H1 (cell line): ENCODE data around the gene CDC42EP2. TPM values are rescaled to one million over a fixed set of nuclear protein-coding genes. Genes with fewer than 3 reads are reported as not detected.

Experiments used
- CTCF ChIA-PET: fragments of 300-600 bp; sonication (Branson Sonifier 250); formaldehyde crosslinking; loops from one replicate; lab custom pipeline; 2021; ENCODE audit not compliant: partially characterized antibody; lab: Charles Lee
- POLR2A ChIA-PET: fragments of 300-600 bp; sonication (Branson Sonifier 250); formaldehyde crosslinking; loops from one replicate; lab custom pipeline; 2021; ENCODE audit warnings: inconsistent platforms; ENCODE audit not compliant: partially characterized antibody; lab: Charles Lee
- DNase-seq, 2 experiments: peaks; one replicate each; pipeline versions ENCODE4 v3.0.0 to v3.0.0-alpha.2; 2010 to 2022; ENCODE audit warnings: low spot score in 2 of 2, low read depth in 1 of 2, mixed read lengths in 1 of 2
- FAIRE-seq: peaks from 2 replicates; lab custom pipeline; 2011; peaks lifted over from hg19 to GRCh38; lab: Jason Lieb, UNC
- H2AFZ ChIP-seq: 2 replicates; pipeline ENCODE4 v1.8.1; 2012; ENCODE audit warnings: low read length, inconsistent platforms
- H2AK5ac ChIP-seq: 2 replicates; pipeline ENCODE4 v1.6.1; 2013; ENCODE audit warnings: low read depth, low read length
- H2BK120ac ChIP-seq: replicated peaks from 2 replicates; pipeline ENCODE3; 2013; ENCODE audit warnings: low read depth, low read length, inconsistent platforms
- H2BK12ac ChIP-seq: 2 replicates; pipeline ENCODE4 v1.6.1; 2013; ENCODE audit warnings: low read depth, low read length
- H2BK15ac ChIP-seq: 2 replicates; pipeline ENCODE4 v1.6.1; 2013; ENCODE audit warnings: low read length
- H2BK20ac ChIP-seq: 2 replicates; pipeline ENCODE4 v1.6.1; 2013; ENCODE audit warnings: low read length
- H2BK5ac ChIP-seq: 2 replicates; pipeline ENCODE4 v1.6.1; 2013; ENCODE audit warnings: low read depth, low read length
- H3K14ac ChIP-seq: 2 replicates; pipeline ENCODE4 v1.6.1; 2013; ENCODE audit warnings: inconsistent platforms; ENCODE audit not compliant: insufficient read length
- H3K18ac ChIP-seq: 2 replicates; pipeline ENCODE4 v1.6.1; 2013; ENCODE audit warnings: low read length; ENCODE audit errors: extremely low read depth
- H3K23ac ChIP-seq: 2 replicates; pipeline ENCODE4 v1.6.1; 2013; ENCODE audit warnings: inconsistent platforms; ENCODE audit not compliant: insufficient read length
- H3K23me2 ChIP-seq: 2 replicates; pipeline ENCODE4 v1.6.1; 2013; ENCODE audit warnings: low read depth, low read length
- H3K27ac ChIP-seq: 2 replicates; pipeline ENCODE4 v1.6.1; 2011; ENCODE audit warnings: low read depth, low read length, inconsistent platforms
- H3K27me3 ChIP-seq, 4 experiments: replicated peaks in 1 of 4; 1 replicate in 1 of 4; 2 replicates in 3 of 4; pipeline versions ENCODE4 v1.6.1 to v1.8.1; 2011 to 2013; ENCODE audit warnings: low read length in 3 of 4, mild to moderate bottlenecking in 3 of 4, inconsistent platforms in 2 of 4, mixed read lengths in 2 of 4, moderate library complexity in 1 of 4; ENCODE audit not compliant: control insufficient read depth in 3 of 4, insufficient read depth in 3 of 4; ENCODE audit errors: extremely low read depth in 1 of 4
- H3K36me3 ChIP-seq, 4 experiments: 2 replicates each; pipeline versions ENCODE4 v1.6.1 to v1.8.1; 2011 to 2013; ENCODE audit warnings: mild to moderate bottlenecking in 4 of 4, low read length in 3 of 4, moderate library complexity in 2 of 4, control low read depth in 1 of 4, inconsistent platforms in 1 of 4; ENCODE audit not compliant: insufficient read depth in 4 of 4, control insufficient read depth in 2 of 4
- H3K4ac ChIP-seq: replicated peaks from 2 replicates; pipeline ENCODE3; 2013; ENCODE audit warnings: low read length, low read depth, mixed read lengths, inconsistent platforms; ENCODE audit not compliant: insufficient read length
- H3K4me1 ChIP-seq, 4 experiments: replicated peaks in 1 of 4; 1 replicate in 1 of 4; 2 replicates in 3 of 4; pipeline versions ENCODE4 v1.6.1 to v1.8.1; 2011 to 2013; ENCODE audit warnings: low read length in 3 of 4, inconsistent platforms in 2 of 4, mixed read lengths in 1 of 4; ENCODE audit not compliant: insufficient read depth in 4 of 4, control insufficient read depth in 3 of 4
- H3K4me2 ChIP-seq, 2 experiments: 2 replicates each; pipeline versions ENCODE4 v1.6.1 to v1.8.1; 2011 to 2013; ENCODE audit warnings: low read depth in 2 of 2, low read length in 2 of 2, control low read depth in 1 of 2, inconsistent platforms in 1 of 2, mild to moderate bottlenecking in 1 of 2; ENCODE audit not compliant: insufficient read depth in 1 of 2
- H3K4me3 ChIP-seq, 4 experiments: fragments of 200-600, 300-600 bp in 1 of 4; sonication (generic), shearing (Covaris generic), sonication (Bioruptor Twin) in 1 of 4; 2 replicates each; pipeline versions ENCODE4 v1.5.1 to v1.8.1; 2011 to 2016; ENCODE audit warnings: low read length in 4 of 4, low read depth in 3 of 4, control low read depth in 2 of 4, inconsistent platforms in 2 of 4, mild to moderate bottlenecking in 2 of 4, mixed read lengths in 1 of 4, moderate library complexity in 1 of 4; ENCODE audit not compliant: insufficient read depth in 2 of 4; ENCODE audit errors: extremely low read depth in 1 of 4
- H3K56ac ChIP-seq: replicated peaks from 2 replicates; pipeline ENCODE3; 2013; ENCODE audit warnings: low read depth, mild to moderate bottlenecking, mixed read lengths, low read length, inconsistent platforms; ENCODE audit not compliant: insufficient read length
- H3K79me1 ChIP-seq: 2 replicates; pipeline ENCODE4 v1.6.1; 2013; ENCODE audit warnings: low read depth, low read length, control low read depth
- H3K79me2 ChIP-seq, 2 experiments: 2 replicates each; pipeline versions ENCODE4 v1.6.1 to v1.8.1; 2012 to 2013; ENCODE audit warnings: low read length in 2 of 2, mild to moderate bottlenecking in 2 of 2, inconsistent platforms in 1 of 2; ENCODE audit not compliant: insufficient read depth in 2 of 2, control insufficient read depth in 1 of 2
- H3K9ac ChIP-seq, 4 experiments: replicated peaks in 1 of 4; 1 replicate in 1 of 4; 2 replicates in 3 of 4; pipeline versions ENCODE4 v1.6.1 to v1.8.1; 2011 to 2013; ENCODE audit warnings: low read depth in 3 of 4, low read length in 3 of 4, control low read depth in 2 of 4, mild to moderate bottlenecking in 2 of 4, moderate library complexity in 2 of 4, inconsistent platforms in 1 of 4; ENCODE audit errors: extremely low read depth in 1 of 4
- H3K9me3 ChIP-seq, 2 experiments: 2 replicates each; pipeline versions ENCODE4 v1.6.1 to v1.8.1; 2012 to 2013; ENCODE audit warnings: mild to moderate bottlenecking in 2 of 2, moderate library complexity in 2 of 2, control low read depth in 1 of 2, inconsistent platforms in 1 of 2, low read depth in 1 of 2, low read length in 1 of 2, mixed read lengths in 1 of 2; ENCODE audit not compliant: insufficient read depth in 2 of 2
- H4K20me1 ChIP-seq, 2 experiments: replicated peaks in 1 of 2; 2 replicates each; pipeline versions ENCODE3 to v1.8.1; 2011 to 2013; ENCODE audit warnings: inconsistent platforms in 2 of 2, low read length in 2 of 2, mild to moderate bottlenecking in 1 of 2; ENCODE audit not compliant: insufficient read depth in 2 of 2, control insufficient read depth in 1 of 2
- H4K5ac ChIP-seq: 2 replicates; pipeline ENCODE4 v1.6.1; 2013; ENCODE audit warnings: low read length, low read depth, mixed read lengths, inconsistent platforms; ENCODE audit not compliant: insufficient read length
- H4K8ac ChIP-seq: 2 replicates; pipeline ENCODE4 v1.8.0; 2013; ENCODE audit warnings: mild to moderate bottlenecking, moderate library complexity, low read length, inconsistent platforms; ENCODE audit not compliant: insufficient read depth; ENCODE audit errors: extremely low read depth
- H4K91ac ChIP-seq: replicated peaks from 2 replicates; pipeline ENCODE3; 2013; ENCODE audit warnings: low read length, mixed read lengths, inconsistent platforms; ENCODE audit not compliant: insufficient read length
- BACH1 ChIP-seq: IDR thresholded peaks from 2 replicates; pipeline ENCODE4 v1.6.1; 2012; ENCODE audit warnings: low read length, improper control_type of control experiment
- EGR1 ChIP-seq: IDR thresholded peaks from 2 replicates; pipeline ENCODE4 v1.6.1; 2011; ENCODE audit warnings: low read depth, low read length, borderline replicate concordance
- SIN3A ChIP-seq, 2 experiments: IDR thresholded peaks in 1 of 2; conservative IDR thresholded peaks in 1 of 2; 2 replicates each; pipeline ENCODE4 v1.6.1; 2011 to 2012; ENCODE audit warnings: low read length in 2 of 2, improper control_type of control experiment in 1 of 2, low read depth in 1 of 2, mild to moderate bottlenecking in 1 of 2
- SUZ12 ChIP-seq: fragments of 200-600 bp; sonication (generic); IDR thresholded peaks from 2 replicates; pipeline ENCODE4 v1.6.1; 2012; ENCODE audit warnings: mild to moderate bottlenecking, inconsistent platforms, low read length, moderate library complexity, mixed read lengths
- TCF12 ChIP-seq: IDR thresholded peaks from 2 replicates; pipeline ENCODE4 v1.6.1; 2011; ENCODE audit warnings: low read depth, mild to moderate bottlenecking, low read length
- WGBS, 2 experiments: shearing (Covaris generic) in 1 of 2; methylation state at CpG; one replicate each; pipeline versions ENCODE4 v1.1.6 to v1.1.7; 2013 to 2015; ENCODE audit warnings: low lambda C conversion rate in 2 of 2, mixed read lengths in 2 of 2, inconsistent platforms in 1 of 2, low coverage in 1 of 2, missing lambda C conversion rate in 1 of 2; ENCODE audit not compliant: insufficient replicate concordance in 2 of 2, insufficient coverage in 1 of 2, insufficient read length in 1 of 2; ENCODE audit errors: extremely low coverage in 1 of 2, missing lambda C conversion rate in 1 of 2; 5-methylcytosine and 5-hydroxymethylcytosine counted together
- polyA plus RNA-seq, 7 experiments: library from polyadenylated mRNA; depleted of rRNA in 3 of 7; stranded (reverse) in 5 of 7; unstranded in 2 of 7; fragments of >200 nt in 5 of 7; fragments of 200-250 nt in 2 of 7; gene quantifications; 1 replicate in 5 of 7; 2 replicates in 1 of 7; 4 replicates in 1 of 7; pipeline versions ENCODE4 v1.2.1 to v1.2.3, GENCODE V29; 2011 to 2013; ENCODE audit warnings: missing spikeins in 2 of 7, mixed read lengths in 2 of 7
- total RNA-seq: library from RNA; stranded (reverse); fragmentation: NEBNext Ultra II Directional; extraction: Animal tissue kit (Norgen Biotek cat#: 25700); gene quantifications from 2 replicates; pipeline ENCODE4 v1.2.1, GENCODE V29; 2021
- TF ChIP-seq, protein P1 (sequence below), 3 experiments: IDR thresholded peaks; 1 replicate in 2 of 3; 2 replicates in 1 of 3; pipeline versions ENCODE4 v1.5.1 to v1.6.1; 2011; ENCODE audit warnings: low read length in 3 of 3, mild to moderate bottlenecking in 3 of 3, inconsistent platforms in 2 of 3, low read depth in 1 of 3, moderate library complexity in 1 of 3; ENCODE audit not compliant: insufficient read depth in 1 of 3; ENCODE audit errors: control extremely low read depth in 1 of 3

The CDC42EP2 gene
- total and polyA plus RNA-seq, 2 of the 8 experiments (the other 6 are each of a cell fraction or from before 2014, with no cell fraction given), result 11.8 to 13.3 TPM

DNA sequence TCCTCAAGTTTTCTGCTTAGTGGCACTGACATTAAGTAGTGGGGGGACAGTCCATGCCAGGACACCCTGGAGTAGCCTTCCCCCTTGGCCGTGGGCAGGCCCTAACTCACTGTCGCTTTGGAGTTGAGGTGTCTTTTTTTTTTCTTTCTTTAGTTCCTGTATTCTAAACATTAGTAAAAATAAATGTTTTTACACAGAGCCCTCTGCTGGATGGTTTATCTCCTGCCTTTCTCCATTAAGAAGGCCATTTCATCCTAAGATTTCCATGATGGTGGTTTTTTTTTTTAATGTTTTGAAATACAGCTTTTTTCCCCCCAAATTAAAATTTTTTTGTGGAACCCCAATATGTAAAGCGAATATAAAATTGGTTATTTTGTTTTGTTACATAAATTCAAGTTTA lies 38.1 kb downstream of the CDC42EP2 start:
- POLR2A ChIA-PET, result interaction anchor here (0.9 to 3.9 kb wide), 7 partner anchors 10 to 218 kb away, joined by 3 to 20 read pairs (median 4); partner anchors contain the start of gene DPF2
- no peak for FAIRE-seq

More for the DNA sequence above, 38.1 kb downstream of the CDC42EP2 start:
- no peak overlapping the region for H2BK12ac ChIP-seq
- no peak overlapping the region for H3K56ac ChIP-seq
- no peak overlapping the region for H3K27ac ChIP-seq
- peaks cover 18 to 49% (median 31%) of the 10 kb centered on the region in 4 experiments for H3K36me3 ChIP-seq
- no peak overlapping the region for H2AK5ac ChIP-seq
- no peak overlapping the region for H3K4me3 ChIP-seq
- no peak overlapping the region for H3K14ac ChIP-seq
- peaks cover 2 to 8% of the 10 kb centered on the region in 2 experiments for H4K20me1 ChIP-seq
- no peak overlapping the region for H3K4me2 ChIP-seq
- peaks cover 7 to 26% (median 19%) of the 10 kb centered on the region in 4 experiments for H3K27me3 ChIP-seq
- no peak overlapping the region for H2BK5ac ChIP-seq
- DNase-seq, result no peak
- CTCF ChIA-PET, result interaction anchor here (0.6 to 6.3 kb wide), 15 partner anchors 8 to 188 kb away, joined by 3 to 27 read pairs (median 3); partner anchors contain the start of gene DPF2
- no peak overlapping the region for H3K9ac ChIP-seq
- peaks cover 0 to 10% (median 3%) of the 10 kb centered on the region in 4 experiments; a peak in 5 of 7 replicates for H3K4me1 ChIP-seq
- H3K23ac ChIP-seq, result no peak overlapping the region
- H4K8ac ChIP-seq, result no peak overlapping the region
- no peak overlapping the region for H2BK20ac ChIP-seq
- no peaks in the 10 kb centered on the region for H3K9me3 ChIP-seq
- no peaks in the 10 kb centered on the region for H3K79me1 ChIP-seq
- H3K4ac ChIP-seq, result no peak overlapping the region
- no peak overlapping the region for H4K91ac ChIP-seq
- H2AFZ ChIP-seq, result no peak overlapping the region
- WGBS, 2 experiments, result 84% methylated on average over 3 of the region's 3 CpGs; no CpG with 5 or more reads in 1 of the 2 experiments
- H2BK120ac ChIP-seq, result no peak overlapping the region
- no peak for TF ChIP-seq TCF12
- TF ChIP-seq SIN3A (conservative IDR thresholded peaks at IDR 0.05 in 1 of 2, IDR thresholded peaks at IDR 0.05 in 1 of 2; ENCODE audit: low read depth in 1 of 2, low read length in 2 of 2), result no peak
- TF ChIP-seq, protein P1, sequence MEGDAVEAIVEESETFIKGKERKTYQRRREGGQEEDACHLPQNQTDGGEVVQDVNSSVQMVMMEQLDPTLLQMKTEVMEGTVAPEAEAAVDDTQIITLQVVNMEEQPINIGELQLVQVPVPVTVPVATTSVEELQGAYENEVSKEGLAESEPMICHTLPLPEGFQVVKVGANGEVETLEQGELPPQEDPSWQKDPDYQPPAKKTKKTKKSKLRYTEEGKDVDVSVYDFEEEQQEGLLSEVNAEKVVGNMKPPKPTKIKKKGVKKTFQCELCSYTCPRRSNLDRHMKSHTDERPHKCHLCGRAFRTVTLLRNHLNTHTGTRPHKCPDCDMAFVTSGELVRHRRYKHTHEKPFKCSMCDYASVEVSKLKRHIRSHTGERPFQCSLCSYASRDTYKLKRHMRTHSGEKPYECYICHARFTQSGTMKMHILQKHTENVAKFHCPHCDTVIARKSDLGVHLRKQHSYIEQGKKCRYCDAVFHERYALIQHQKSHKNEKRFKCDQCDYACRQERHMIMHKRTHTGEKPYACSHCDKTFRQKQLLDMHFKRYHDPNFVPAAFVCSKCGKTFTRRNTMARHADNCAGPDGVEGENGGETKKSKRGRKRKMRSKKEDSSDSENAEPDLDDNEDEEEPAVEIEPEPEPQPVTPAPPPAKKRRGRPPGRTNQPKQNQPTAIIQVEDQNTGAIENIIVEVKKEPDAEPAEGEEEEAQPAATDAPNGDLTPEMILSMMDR (IDR thresholded peaks at IDR 0.05; ENCODE audit: control extremely low read depth in 1 of 3, insufficient read depth in 1 of 3, low read depth in 1 of 3, low read length in 3 of 3), result peak in 1 of 3 experiments; percentile 15; a peak in 1 of 4 replicates
- no peak for TF ChIP-seq SUZ12
- no peak for TF ChIP-seq EGR1
- TF ChIP-seq BACH1, result no peak
- no peaks in the 10 kb centered on the region for H3K79me2 ChIP-seq
- H3K18ac ChIP-seq, result no peak overlapping the region
- H3K23me2 ChIP-seq, result peaks cover 9% of the 10 kb centered on the region
- no peak overlapping the region for H2BK15ac ChIP-seq
- H4K5ac ChIP-seq, result no peak overlapping the region
